LNCaP clone FGC (cell line): ENCODE measurements around the gene TMEM87B.
A peak's percentile ranks its signal among the peaks of the same experiment; 100 is the strongest.
"Not testable (repeated sequence)": the region's sequence is repeated elsewhere in the genome, so short reads cannot be mapped to it uniquely, and the experiment has no call there.

Experiments
- DNase-seq: peaks from one replicate; pipeline ENCODE4 v3.0.0-alpha.2; 2011; ENCODE audit warnings: low read depth
- H3K4me3 ChIP-seq: 2 replicates; pipeline ENCODE4 v1.5.1; 2011; ENCODE audit warnings: mild to moderate bottlenecking, low read depth, low read length, control low read depth
- TF ChIP-seq, protein P1 (sequence below): IDR thresholded peaks from 2 replicates; pipeline ENCODE4 v1.5.1; 2012; ENCODE audit warnings: mild to moderate bottlenecking; ENCODE audit not compliant: control insufficient read depth, insufficient read depth; ENCODE audit errors: extremely low read depth

TMEM87B gene

DNA sequence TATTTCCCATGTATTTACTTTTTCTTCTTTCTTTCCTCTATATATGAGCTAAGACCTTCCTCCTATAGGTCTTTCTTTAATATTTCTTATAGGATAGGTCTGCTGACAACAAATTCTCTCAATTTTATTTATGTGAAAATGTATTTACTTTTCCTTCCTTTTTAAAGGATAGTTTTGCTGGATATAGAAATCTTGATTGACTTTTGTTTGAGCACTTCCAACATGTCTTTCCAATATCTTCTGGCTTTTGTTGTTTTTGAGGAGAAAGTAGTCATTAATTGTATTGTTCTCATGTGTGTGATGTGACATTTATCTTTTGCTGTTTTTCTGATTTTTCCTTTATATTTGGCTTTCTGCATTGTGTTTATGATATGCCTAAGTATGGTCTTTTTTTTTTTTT is 54.2 kb downstream of the TMEM87B start:
- no peak for DNase-seq
- no peak overlapping the region for H3K4me3 ChIP-seq
- TF ChIP-seq, protein P1, sequence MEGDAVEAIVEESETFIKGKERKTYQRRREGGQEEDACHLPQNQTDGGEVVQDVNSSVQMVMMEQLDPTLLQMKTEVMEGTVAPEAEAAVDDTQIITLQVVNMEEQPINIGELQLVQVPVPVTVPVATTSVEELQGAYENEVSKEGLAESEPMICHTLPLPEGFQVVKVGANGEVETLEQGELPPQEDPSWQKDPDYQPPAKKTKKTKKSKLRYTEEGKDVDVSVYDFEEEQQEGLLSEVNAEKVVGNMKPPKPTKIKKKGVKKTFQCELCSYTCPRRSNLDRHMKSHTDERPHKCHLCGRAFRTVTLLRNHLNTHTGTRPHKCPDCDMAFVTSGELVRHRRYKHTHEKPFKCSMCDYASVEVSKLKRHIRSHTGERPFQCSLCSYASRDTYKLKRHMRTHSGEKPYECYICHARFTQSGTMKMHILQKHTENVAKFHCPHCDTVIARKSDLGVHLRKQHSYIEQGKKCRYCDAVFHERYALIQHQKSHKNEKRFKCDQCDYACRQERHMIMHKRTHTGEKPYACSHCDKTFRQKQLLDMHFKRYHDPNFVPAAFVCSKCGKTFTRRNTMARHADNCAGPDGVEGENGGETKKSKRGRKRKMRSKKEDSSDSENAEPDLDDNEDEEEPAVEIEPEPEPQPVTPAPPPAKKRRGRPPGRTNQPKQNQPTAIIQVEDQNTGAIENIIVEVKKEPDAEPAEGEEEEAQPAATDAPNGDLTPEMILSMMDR: no peak

DNA sequence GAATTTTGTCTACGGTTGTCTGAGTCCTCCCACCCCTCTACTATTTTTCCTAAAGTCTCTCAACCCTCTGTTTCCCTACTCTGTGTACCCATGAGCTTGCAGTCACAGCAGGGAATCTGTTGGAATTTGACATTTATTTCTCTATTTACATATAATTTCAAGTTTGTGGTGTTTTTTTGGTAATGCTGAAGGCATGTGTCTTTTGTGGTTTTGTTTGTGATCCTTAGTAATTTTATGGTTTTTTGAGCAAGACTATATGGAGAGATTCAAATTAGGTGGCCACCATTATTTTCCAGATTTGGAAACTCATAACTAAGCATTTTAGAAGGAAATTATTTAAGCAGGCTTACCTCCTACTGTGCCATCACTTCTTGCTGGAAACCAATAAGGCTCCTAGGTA is 55.9 kb downstream of the TMEM87B start:
- no peak for DNase-seq
- no peak overlapping the region for H3K4me3 ChIP-seq
- TF ChIP-seq, protein P1: no peak

DNA sequence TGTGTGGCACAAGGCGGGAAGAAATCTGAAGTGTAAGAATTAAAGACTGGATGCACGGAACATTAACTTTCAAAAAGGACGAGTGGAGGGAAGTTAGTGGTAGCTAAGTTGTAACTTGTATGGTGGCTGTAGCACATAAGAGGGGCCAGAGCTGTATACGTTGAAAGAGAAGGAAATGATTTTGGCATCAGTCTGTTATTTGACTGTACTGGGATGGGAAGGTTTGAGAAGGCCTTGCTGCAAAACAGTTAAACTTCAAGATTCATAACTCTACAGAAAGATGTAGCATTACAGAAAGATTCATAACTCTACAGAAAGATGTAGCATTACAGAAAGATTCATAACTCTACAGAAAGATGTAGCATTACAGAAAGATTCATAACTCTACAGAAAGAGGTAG is 58.3 kb downstream of the TMEM87B start:
- H3K4me3 ChIP-seq, DNase-seq: not testable (repeated sequence)

DNA sequence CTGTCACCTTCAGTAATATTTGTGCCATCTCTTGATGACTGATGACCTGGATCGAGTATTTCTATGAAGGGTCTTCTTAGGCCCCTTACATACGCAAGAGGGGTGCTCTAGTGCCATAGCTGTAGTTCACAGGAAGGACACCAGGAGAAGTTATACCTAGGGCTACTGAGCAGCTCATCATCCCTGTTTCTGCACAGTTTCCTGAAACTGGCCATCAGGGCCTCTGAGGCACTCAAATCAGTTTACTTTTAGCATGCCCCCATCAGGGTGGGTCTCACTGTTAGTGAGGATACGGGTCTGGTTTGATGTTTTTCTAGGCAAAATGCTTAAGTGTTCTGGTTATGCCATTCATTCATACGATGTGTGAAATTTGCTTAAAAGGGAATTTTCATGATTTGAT is 63.1 kb downstream of the TMEM87B start:
- TF ChIP-seq, protein P1: no peak
- DNase-seq: no peak
- no peak overlapping the region for H3K4me3 ChIP-seq

DNA sequence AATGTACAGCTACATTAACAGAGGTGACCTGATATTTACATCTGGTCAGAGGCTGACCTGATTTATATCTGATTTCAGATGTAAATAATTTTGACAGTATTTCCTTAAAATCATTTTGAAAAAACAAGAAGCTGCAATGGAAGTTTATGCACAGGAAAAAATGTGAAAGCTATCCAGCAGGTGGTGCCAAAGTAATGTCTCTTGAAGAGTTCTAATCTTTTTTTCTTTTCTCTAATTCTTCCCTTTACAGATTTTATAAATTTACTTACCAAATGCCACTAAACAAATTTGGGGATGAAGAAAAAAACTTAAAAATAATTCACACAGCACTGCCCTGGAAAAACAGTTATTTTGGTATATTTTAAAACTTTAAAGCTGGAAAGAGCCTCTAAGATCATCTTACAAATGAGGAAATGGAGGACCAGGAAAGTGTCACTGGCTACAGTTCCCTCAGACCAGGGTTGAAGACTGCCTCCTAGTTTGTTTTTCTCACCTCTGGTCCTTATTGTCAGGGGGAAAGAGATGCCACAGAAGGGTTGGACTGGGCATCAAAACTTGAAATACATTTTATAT is 66.7 kb downstream of the TMEM87B start:
- no peak overlapping the region for H3K4me3 ChIP-seq
- TF ChIP-seq, protein P1: peak; percentile 51
- DNase-seq: peak; percentile 4

DNA sequence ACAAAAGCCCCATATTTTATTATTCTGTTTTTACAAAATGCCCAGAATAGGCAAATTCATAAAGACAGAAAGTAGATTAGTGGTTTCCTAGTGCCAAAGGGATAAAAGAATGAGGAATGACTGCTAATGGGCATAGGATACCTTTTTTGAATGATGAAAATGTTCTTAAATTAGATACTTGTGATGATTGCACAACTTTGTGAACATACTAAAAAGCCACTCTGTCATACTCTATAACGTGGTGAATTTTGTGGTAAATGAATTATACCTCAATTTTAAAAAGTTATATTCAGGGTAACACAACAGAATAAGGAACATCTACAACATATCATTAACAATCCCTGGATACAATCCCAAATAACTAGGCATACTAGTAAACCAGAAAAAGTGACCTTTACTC is 74.0 kb downstream of the TMEM87B start:
- H3K4me3 ChIP-seq: no peak overlapping the region
- DNase-seq: no peak
- TF ChIP-seq, protein P1: no peak

DNA sequence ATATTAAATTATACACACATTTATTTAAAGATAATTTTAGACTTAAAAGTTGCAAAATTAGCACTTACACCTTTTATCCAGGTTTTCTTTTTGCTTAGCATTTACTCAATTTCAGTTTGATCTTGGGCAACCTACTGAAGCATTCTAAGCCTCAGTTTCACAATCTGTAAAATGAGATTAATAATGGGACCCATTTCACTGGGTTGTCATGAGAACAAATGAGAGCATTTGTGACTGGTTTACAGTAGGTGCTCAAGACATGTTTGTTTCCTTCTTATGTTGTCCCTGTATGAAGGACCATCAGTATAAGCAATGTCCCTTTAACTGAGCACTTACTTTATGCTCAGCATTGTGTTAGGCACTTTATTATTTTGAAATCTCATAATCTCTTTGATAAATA is 78.3 kb downstream of the TMEM87B start:
- no peak for DNase-seq
- TF ChIP-seq, protein P1: no peak
- H3K4me3 ChIP-seq: no peak overlapping the region
